ENCODE measurements around the gene SH3RF3.
"Not testable (repeated sequence)": the region's sequence is repeated elsewhere in the genome, so short reads cannot be mapped to it uniquely, and the experiment has no call there.

Gene SH3RF3

DNA sequence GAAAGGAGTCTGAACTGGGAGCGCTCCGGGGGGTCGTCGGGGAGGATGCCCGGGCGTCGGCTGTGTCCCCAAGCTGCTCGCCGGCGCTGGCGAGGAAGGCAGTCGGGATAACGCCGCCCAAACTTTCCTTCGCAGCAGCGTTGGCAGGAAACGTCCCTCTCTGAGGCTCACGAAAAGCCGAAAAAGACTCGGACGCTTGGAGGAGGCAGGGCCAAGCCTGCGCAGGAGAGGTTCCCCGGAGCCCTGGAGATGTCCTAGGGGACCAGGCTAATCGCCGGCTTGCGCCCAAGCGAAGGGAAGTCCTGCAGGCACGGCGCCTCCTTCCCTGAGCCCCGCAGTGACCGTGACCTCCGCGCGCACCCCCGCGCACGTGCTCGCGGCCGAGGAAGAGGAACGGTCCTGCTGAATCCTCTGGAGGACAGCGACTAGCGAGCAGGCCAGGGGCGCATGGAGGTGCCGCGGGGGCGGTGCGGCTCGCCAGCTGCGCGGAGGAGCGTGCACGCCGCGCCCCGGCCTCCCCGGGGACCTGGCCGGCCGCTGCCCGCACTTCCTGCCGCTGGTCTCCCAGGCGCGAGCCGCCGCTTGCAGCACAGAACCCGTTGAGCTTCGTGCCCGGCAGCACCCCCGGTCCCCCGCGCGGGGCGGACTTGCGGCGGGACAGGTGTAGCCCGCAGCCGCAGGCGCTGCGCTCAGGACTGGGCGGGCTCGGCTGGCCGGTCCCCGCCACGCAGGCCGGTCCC, at the start of gene SH3RF3:
TSS of gene SH3RF3 (plus strand) at position 590 of the 740 bp plus-strand sequence.
- DNase-seq = peak; percentile 5

DNA sequence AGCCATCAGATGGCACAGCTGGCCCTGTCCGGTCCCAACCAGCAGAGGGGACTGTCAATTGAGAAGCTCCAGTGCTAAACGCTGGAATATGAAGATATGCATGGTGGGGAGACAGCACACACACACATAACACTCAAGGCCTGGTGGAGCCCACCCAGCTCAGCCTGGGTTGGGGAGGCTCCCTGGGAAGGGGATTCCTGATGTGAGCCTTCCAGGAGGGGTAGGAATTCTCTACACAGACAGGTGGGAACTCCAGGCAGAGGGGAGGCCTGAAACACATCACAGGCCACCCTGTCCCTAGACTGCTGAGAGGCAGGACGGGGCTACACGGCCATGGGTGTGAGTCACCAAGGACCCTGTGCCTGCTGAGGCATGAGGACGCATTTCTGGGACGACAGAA, 49.4 kb upstream of the SH3RF3 start:
- DNase-seq = no peak

DNA sequence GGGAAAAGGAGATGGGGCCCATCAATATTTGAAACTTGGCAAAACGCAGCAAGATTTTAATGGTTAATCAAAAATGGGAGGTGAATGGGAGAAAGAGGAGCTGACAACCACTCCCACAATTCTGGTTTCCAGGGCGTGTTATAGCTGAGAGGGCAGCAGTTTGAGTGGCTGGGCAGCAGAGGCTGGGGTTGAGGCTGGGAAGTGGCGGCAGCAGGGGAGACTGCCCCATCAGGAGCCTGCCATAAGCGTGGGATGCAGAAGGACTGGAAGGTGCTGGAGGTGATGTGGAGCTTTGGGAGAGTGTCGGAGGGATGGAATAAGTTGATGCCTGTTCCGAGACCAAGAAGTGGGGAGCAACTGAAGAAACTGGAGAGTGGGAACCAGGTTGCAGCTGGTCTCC, 48.9 kb upstream of the SH3RF3 start:
- DNase-seq = no peak

DNA sequence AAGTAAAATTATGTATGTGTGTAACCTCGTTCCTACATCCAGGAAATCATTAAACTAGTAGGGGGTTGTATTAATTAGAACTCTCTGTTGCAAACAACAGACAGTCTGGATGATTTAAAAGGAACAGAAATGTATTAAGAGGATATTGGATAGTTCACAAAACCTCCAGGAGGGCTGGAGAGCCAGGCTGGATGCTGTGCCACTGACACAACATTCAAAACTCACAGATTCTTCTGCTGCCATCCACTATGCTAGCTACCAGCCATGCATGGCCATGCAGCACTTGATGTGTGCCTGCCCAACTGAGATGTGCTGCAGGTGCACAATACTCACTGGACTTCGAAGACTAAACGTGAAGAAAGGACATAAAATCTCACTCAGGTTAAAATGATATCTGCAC, 48.2 kb upstream of the SH3RF3 start:
- no peak for DNase-seq

DNA sequence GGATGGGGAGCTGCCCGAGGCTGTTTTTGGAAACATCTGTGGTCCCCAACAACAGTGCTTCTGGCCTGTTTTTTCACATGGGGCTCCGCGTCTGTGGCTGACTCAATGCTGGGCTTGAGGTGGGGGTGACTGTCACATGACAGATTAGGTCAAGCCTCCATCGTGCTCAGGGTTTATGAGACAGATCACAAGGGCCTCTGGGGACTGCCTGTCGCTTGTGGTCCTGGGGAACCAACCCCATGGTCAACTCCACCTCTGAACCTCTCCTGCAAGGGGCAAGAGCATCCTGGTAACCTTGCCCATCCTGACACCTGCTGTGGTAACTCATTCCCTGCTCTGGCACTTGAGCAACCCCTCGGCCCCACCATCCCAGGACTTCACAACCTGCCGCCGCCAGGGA, 47.6 kb upstream of the SH3RF3 start:
- DNase-seq = no peak

DNA sequence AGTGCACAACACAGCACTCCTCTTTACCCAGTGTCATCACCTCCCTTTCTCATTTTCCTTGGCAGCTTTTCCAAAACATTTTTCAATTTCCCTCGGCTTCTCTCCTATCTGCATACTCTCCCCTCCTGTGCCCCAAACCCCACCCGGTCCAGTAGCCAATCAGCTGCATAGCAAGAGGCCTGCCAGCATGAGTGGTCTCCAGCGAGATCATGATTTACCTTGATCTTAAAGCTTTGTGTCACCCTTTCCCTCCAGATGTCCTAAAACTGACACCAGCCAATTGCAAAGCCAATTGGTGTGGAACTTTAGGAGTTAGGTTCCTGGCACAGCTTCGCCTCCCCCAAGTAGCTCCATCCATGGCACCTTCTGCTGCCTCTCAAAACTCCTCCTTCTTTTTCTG, 45.2 kb upstream of the SH3RF3 start:
- no peak for DNase-seq

DNA sequence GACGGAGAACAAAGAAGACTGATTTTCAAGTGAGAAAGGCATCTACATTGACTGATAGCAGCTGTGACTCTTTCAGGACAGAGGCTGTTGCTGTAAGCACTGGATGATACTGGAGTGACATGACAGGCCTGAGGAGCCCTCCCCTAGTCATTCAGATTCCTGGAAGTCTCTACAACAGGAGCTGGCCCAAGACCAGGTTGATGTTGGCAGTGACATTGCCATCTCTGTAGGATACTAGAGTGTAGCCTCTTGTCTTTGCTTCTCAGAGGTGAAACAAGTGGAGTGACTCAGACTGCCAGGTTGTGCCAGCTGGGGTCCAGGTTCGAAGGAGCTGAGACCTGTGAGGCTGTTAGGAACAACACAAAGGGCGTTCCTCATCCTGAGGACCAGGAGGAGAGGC, 44.7 kb upstream of the SH3RF3 start:
- DNase-seq = no peak

DNA sequence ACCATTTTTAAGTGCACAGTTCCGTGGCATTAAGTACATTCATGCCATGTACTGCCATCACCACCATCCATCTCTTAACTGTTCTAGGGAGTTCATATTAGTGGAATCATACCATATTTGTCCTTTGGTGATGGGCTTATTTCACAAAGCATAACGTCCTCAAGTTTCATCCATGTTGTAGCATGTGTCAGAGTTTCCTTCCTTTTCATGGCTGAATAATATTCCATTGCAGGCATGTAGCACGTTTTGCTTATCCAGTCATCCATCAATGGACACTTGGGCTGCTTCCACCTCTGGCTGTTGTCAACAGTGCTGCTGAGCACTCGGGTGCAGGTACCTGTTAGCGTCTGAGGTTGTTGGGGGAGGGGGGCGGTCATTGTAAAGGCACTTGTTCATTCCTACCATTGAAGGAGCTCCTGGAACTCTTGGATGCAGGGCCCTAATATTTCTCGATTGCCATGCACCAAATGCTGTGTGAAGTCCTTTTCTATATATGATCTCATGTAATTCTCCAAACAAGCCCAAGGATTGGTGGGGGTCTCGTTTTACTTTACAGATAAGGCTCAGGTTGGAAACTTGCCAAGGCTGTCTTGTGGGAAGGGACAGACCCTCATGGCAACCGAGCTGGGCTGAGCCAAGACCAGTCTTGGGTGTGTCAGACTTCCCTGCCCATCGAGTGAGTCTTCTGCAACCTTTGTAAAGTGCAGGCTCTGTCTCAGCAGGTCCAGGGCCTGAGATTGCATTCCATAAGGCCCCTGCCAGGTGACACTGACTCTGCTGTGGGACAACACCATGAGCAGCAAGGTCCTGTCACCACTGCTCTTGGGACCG, 42.9 kb upstream of the SH3RF3 start:
- DNase-seq = no peak

DNA sequence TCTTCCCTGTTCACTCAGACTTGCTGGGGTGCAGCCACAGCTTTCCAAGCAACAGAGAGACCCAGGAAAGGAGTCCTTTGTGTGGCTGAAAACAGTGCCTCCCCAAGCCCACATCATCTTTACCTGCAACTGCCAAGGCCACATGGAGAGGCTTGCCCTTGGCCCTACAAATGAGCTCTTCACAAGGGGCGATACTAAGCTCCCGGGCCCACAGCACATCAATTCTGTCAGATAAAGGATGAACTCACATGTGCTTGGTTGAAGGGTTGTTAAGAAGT, 42.3 kb upstream of the SH3RF3 start:
- DNase-seq = no peak

DNA sequence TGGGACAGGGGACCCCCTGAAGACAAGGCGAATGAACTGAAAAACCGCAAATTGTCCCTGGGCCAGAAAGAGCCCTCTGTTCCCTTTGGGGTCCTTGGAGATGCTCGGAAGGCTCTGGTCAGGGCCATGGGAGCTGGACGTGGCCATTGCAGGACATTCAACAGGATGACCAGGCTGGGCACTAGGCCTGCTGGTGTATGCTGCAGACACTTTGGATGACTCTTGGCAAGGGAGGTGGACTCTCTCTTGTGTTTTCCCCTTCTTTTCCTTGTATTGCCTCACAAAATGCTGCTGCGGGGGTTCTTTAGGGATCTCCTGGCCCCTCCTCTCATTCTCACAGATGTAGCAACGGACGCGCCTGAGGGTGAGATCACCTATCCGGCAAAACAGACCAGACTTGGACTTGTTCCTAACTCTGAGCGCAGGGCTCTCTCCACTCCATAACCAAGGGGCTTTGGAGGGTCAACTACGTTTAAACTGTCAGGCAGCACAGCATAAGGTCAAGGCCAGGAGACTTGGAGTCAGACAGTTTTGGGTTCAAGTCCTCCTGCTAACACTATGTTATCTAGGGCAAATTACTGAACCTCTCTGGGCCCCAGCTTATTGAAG, 41.8 kb upstream of the SH3RF3 start:
- no peak for DNase-seq

DNA sequence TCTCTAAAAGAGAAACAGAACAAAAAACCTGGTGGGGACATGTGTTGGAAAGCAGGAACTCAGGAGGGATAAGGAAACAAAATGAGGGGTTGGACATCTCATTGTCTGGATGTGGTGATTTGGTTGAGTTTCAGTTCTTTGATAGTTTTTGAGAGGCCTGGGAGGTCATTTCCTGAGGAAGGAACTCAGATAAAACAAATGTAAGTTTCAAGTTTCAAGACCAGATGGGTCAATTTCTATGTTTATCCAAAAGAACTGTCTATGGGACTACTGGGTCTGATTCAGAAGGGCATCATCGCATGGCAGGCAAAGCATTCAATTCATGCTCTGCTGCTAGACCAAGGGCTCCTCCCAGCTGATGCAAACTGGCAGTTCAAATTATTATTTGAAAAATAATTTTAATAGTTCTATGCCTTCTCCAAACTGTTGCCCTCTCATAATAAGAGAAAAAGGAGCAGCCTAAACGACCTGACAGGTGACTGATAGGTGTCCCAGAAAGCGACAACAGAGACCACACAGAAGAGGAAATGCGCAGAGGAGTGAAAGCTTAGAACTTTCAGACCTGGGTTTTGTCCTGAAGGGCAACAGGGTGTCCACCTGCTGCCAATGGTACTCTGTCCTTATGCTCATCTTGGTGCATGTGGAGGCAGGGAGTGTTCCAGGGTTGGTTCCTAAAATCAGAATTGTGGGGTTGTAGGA, 39.3 kb upstream of the SH3RF3 start:
- DNase-seq = no peak

DNA sequence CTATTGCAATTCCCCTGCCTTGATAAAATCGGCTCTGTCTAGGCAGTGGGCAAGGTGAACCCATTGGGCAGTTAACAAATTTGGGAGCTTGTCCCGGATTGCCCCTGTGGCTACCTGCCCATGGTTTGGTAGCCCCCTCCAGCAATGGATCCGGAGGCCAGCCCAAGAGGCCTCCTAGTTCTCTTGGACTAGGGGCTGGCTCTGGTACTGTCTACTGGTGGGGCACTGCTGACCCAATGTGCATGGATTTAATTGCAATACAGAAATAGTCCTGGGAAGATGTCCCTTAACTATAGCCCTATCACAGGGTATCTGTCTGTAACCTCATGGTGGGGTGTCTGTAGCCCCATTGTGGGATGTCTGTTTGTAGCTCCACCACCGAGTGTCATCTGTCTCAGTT, 37.5 kb upstream of the SH3RF3 start:
- no peak for DNase-seq

DNA sequence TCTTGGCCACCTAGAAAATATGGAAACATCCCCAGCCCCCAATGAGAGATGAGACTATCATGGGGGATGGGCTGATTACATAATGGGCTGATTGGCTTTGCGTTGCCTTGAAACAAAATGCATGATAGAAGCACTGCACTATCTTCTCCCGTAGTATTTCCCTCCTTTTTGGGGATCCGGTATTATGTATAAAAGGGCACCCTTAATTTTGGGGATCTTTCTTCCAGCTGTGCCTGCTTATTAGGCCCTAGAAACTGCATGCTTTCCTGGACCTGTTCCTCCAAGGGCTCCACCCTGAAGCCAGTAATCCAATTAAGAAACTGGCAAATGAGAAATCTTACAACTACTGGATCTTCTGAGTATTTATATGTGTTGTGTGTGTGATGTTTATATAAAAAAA, 34.9 kb upstream of the SH3RF3 start:
- DNase-seq = no peak

DNA sequence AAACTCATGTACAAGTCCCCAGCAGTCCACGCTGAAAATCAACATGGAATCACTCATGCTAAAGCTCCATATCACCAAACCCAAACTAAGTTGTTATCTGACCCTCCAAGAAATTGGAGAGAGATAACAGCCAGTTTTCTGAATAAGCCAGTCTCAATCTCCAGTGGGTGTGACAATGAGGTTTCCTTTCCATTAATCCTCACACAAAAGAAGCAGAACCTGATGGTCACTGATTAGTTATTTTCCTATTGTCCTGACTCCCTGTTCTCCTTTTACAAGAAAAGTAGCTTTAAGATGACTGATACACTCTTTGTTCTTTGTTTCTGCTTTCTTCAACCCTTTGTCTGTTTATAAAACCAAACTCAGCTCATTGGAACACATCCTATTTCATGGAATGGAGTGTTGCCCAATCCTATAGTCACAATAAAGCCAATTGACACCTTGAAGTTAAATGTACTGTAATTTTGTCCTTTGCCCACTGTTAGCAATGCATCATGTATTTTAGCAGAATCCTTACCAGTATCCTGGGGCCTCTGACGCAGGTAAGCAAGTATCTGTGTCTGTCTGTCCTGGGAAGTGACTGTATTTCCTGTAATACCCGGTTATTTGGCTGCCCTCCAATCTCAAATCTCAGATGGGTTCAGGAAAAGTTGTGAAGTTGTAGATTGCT, 30.6 kb upstream of the SH3RF3 start:
- DNase-seq = no peak

DNA sequence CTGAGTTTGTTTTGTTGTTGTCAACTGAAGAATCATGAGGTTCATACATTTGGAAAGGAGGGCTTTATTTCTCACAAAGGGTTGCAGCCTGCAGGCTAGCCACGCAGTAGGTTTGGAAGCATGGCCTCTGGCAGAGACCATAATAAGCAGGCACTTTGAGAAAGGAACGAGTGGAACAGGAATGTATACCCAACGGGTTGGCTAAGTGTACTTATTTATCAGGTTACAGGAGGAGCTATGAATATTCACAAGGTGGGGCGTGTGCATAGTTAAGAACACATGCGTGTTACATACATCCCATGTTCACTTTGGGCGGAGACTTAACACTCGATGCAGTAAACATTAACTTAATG, 30.1 kb upstream of the SH3RF3 start:
- no peak for DNase-seq

DNA sequence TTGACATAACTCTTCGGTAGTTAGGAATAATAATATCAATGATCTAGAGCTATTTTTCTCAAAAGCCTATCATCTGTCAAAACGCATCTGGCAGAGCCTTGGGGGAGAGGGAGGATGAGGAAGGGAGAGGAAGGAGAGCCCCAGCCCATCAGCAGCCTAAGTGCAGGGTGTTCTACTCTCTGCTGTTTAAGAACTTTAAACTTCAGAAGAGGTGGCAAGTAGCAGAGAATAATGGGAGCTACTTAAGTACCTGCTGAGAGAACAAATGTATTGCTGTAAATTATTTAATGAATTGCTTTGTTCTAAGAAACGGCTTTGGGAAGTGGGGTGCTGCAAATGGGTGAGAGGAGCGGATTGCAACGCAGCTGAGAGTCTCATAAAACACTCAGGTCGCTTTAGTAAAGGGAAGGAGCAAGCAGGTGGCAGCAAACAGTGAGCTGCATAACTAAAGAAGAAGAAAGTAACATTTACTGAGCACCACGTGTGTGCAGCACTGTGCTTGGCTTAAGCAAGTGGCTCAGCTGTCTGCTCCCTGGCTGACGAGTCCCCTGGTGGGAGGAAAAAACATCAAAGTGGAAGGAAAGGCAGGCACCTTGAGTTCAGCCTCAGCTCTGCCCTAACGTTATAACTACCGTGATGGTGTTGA, 26.3 kb upstream of the SH3RF3 start:
- DNase-seq = peak; percentile 2

DNA sequence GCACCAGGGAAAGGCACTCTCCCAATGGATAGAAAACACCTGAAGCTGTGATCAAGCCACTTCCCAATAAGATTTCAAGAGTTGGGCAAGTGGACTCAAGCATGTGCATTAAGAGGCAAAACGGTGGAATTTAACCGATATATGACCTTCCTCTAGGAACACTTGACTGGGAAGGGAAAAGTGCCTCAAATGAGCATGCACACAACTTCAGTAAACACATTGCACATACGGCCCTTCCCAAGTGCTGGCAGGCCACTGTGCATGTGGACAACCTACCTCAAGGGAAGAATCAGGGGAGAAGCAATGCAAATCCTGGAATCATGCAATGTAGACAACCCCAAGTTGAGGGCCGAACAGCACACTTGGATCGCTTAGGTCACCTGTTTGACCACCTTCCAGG, 23.9 kb upstream of the SH3RF3 start:
- no peak for DNase-seq

DNA sequence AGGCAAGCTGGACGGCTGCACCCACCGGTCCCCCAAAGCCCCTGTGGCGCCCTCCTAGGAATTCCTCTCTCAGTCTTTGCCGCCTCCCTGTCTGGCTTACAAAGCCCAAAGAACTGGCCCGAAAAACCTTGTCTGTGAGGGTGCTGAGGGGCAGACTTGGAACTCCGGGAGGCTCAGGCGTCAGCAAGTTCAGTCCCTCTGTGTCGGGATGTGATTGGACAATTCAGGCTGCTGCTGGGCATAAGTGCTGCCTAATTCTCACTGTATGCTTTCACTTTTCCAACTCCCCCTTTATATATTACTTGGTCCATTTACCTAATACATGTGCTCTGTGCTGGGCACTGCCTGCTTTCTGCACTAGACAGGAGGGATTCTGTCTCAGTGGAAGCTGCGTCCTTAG, 20.3 kb upstream of the SH3RF3 start:
- no peak for DNase-seq

DNA sequence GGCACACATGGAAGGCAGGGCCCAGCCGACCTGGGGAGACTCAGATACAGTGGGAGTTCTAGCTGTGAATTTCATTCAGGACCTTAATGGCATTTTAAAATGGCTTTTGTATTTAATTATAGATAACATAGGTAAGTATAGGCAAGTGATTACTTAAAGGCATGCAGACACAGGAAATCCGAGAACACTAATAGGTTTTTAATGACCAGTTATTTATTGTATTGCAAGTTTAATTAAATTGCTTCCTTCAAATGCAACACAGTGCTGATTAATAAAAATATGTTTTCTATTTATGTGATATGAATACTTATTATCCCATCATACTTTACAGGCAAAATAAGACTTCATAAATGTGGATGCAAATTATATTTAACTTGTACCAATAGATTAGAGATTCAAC, 19.7 kb upstream of the SH3RF3 start:
- DNase-seq = no peak

DNA sequence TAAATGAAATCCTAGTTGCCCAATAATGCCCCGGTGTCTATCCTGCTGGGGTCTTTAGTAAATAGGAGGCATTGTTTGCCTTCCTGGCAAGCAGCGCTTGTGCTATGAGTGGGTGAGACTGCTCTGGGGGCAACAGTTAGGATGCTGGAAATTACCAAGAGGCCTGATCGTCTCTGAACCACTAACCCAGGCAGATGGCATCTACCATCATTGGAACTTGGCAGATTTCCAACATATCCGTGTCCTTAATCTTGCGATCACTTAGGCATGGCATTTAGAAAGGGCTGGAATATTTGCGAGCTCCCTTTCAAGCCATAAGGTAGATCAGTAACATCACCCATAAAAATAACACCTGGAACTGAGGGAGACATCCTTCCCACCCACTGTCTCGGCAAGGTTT, 18.8 kb upstream of the SH3RF3 start:
- DNase-seq = no peak

DNA sequence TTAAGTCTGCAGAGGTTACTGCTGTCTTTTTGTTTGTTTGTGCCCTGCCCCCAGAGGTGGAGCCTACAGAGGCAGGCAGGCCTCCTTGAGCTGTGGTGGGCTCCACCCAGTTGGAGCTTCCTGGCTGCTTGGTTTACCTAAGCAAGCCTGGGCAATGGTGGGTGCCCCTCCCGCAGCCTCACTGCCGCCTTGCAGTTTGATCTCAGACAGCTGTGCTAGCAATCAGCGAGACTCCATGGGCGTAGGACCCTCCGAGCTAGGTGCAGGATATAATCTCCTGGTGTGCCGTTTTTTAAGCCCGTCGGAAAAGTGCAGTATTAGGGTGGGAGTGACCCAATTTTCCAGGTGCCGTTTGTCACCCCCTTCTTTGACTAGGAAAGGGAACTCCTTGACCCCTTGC, 11.8 kb upstream of the SH3RF3 start:
- not testable (repeated sequence) for DNase-seq

DNA sequence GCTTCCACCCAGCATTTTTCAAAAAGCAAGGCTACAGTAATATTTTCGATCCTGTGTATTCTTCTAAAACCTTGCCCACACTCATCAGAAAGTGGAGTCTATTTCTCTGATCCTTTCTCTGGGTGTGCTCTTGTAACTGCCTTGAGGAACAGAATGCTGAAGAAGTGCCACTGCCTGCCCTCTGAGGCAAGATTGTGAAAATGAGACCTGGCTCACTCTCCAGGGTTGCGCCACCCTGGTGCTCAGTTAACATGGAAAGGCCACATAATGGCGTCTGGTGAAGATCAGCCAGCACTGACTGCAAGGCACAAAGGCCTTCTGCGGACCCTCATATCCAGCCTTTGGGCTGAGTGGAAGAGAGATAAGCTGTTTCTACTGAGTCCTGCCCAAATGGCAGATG, 11.2 kb upstream of the SH3RF3 start:
- DNase-seq = no peak

DNA sequence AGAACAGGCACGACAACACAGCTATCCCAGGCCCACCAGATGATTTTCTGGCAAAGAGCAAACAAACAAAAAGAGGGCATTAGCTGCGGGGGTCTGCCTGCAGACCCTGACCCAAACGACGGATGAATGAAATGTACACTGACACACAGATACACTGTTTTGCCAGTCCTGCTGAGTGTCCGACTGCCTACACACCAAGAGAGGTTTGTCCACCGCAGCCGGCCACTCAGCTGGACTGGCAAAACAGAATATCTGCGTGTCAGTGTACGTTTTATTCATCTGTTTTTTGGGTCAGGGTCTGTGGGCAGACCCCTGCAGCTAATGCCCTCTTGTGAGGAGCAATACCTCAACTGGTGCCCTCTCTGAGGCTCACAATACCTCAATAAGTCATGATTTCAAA, 10.7 kb upstream of the SH3RF3 start:
- no peak for DNase-seq

Data from CD4-positive, alpha-beta T cell treated with Interleukin-21 for 1 hour (primary cell).